ENCODE results near the gene RDX.

DNA sequence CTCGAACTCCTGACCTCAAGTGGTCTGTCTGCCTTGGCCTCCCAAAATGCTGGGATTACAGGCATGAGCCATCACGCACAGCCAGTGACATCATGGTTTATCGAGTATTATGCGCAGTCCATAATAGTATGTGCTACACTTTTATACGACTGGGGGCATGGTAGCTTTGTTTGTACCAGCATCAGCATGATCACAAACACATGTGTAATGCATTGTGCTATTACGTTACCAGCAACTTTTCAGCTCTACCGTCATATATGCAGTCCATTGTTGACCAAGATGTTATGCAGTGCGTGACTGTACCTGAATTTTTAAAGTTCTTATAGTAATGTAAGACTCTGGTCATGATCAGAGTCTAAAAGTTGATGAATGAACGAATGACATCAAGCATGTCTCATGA is 135.4 kb downstream of the RDX start:
- no peak for TF ChIP-seq EZH2 (IDR thresholded peaks at IDR 0.05; ENCODE audit: borderline replicate concordance, insufficient read depth, low read depth, low read length, poor library complexity, severe bottlenecking)
- TF ChIP-seq, protein P1, sequence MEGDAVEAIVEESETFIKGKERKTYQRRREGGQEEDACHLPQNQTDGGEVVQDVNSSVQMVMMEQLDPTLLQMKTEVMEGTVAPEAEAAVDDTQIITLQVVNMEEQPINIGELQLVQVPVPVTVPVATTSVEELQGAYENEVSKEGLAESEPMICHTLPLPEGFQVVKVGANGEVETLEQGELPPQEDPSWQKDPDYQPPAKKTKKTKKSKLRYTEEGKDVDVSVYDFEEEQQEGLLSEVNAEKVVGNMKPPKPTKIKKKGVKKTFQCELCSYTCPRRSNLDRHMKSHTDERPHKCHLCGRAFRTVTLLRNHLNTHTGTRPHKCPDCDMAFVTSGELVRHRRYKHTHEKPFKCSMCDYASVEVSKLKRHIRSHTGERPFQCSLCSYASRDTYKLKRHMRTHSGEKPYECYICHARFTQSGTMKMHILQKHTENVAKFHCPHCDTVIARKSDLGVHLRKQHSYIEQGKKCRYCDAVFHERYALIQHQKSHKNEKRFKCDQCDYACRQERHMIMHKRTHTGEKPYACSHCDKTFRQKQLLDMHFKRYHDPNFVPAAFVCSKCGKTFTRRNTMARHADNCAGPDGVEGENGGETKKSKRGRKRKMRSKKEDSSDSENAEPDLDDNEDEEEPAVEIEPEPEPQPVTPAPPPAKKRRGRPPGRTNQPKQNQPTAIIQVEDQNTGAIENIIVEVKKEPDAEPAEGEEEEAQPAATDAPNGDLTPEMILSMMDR (IDR thresholded peaks at IDR 0.05), result no peak
